ENCODE results near the gene ME1.
"Not testable (repeated sequence)": the region's sequence is repeated elsewhere in the genome, so short reads cannot be mapped to it uniquely, and the experiment has no call there.

Gene ME1

DNA sequence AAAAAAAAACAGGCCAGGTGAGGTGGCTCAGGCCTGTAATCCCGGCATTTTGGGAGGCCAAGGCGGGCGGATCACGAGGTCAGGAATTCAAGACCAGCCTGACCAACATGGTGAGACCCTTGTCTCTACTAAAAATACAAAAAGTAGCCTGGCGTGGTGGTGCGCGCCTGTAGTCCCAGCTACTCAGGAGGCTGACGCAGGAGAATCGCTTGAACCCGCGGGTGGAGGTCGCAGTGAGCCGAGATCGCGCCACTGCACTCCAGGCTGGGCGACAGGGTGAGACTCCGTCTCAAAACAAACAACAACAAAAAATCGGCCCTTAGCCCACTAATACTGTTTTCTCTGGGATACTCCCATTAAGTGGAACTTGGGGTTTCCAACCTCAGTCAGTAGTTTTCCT is 238.9 kb downstream of the ME1 start:
- not testable (repeated sequence) for DNase-seq (ENCODE audit: low read depth, low spot score)

DNA sequence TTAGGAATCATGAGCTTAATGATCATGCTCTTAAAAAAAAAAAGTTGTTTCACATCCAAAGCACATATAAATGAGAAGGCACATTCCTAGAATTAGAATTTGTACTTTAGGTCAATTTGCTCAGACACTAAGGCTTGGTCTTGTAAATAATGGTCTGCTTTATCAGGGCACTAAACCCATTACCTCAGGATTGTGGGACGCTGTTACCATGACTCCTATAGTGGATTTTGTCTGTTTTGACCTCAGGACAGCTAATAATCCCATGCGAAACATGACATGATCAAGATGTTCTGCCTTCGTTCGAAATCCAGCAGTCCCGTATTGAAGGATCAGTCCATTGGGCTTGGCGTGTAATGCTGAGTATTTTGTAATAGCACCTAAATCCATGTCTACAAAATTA is 240.2 kb downstream of the ME1 start:
- no peak for DNase-seq (ENCODE audit: low read depth, low spot score)

- DNase-seq (ENCODE audit: low read depth, low spot score), result no peak
These were observed 242.3 kb downstream of the ME1 start for GRCh38 chr6:83188501-83188900.

DNA sequence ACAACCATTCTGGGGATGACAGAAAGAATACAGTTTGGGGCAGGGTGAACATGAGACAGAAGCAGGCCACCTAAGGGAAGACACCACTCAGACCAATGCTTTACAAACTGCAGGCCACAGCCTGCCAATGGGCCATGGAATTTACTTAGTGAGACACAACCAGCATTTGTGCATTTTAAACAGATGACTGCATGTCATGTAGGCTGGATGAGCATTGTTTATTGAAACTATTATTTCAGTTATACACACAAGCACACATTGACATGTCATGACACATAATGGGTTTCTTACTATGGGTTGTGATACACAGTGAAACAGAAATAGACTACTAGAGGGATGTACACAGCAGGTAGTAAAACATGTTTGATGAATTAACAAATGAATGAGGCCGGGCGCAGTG is 245.8 kb downstream of the ME1 start:
- DNase-seq (ENCODE audit: low read depth, low spot score), result no peak

- no peak for DNase-seq (ENCODE audit: low read depth, low spot score)
These were observed 247.6 kb downstream of the ME1 start for GRCh38 chr6:83183082-83183828.

GRCh38 chr6:83182114-83182513 is 248.7 kb downstream of the ME1 start:
- no peak for DNase-seq (ENCODE audit: low read depth, low spot score)

GRCh38 chr6:83180426-83180950 is 250.4 kb downstream of the ME1 start:
- DNase-seq (ENCODE audit: low read depth, low spot score), result no peak

GRCh38 chr6:83176246-83176645 is 254.6 kb downstream of the ME1 start:
- DNase-seq (ENCODE audit: low read depth, low spot score), result no peak

DNA sequence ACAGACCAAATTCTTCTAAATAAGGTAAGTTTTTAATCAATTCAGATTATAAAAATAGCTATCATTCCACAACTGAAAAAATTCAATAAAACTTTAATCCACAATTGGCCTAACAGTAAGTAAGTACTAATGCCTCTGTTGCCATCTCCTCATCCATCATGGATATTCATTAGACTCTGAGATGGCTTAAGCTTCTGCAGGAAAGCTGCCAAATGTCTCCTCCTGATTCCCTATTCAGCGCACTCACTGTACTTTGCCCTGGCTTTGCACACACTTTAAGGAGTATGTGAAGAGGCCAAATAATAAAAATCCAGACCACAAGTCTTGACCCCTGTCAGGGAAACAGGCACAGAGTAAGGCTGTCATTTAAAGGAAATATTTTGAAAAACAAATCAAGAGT is 261.3 kb downstream of the ME1 start:
- DNase-seq (ENCODE audit: low read depth, low spot score), result no peak

GRCh38 chr6:83169106-83169505 is 261.7 kb downstream of the ME1 start:
- no peak for DNase-seq (ENCODE audit: low read depth, low spot score)

- no peak for DNase-seq (ENCODE audit: low read depth, low spot score)
These were observed 262.3 kb downstream of the ME1 start for GRCh38 chr6:83168556-83168955.

- no peak for DNase-seq (ENCODE audit: low read depth, low spot score)
These were observed 263.0 kb downstream of the ME1 start for GRCh38 chr6:83167726-83168278.

Data from activated naive CD8-positive, alpha-beta T cell treated with anti-CD3 and anti-CD28 coated beads, Interleukin-2, amount 50 U/mL, for 16 hours (primary cell).